ENCODE measurements around the gene COL10A1.

Gene COL10A1

GRCh38 chr6:116126032-116126431, at the start of gene COL10A1:
Gene COL10A1, minus strand, starts transcription at chr6:116126132. Its CDS starts 640 bp downstream, at chr6:116125492.
- DNase-seq: no peak

GRCh38 chr6:116175344-116175743, 49.4 kb upstream of the COL10A1 start:
- DNase-seq: no peak

GRCh38 chr6:116173928-116174327, 48.0 kb upstream of the COL10A1 start:
- no peak for DNase-seq

- DNase-seq: no peak
Observed at GRCh38 chr6:116170358-116171057, 44.6 kb upstream of the COL10A1 start.

GRCh38 chr6:116169880-116170279, 43.9 kb upstream of the COL10A1 start:
- no peak for DNase-seq

GRCh38 chr6:116168148-116168547, 42.2 kb upstream of the COL10A1 start:
- DNase-seq: no peak

GRCh38 chr6:116166369-116166768, 40.4 kb upstream of the COL10A1 start:
- DNase-seq: no peak

- no peak for DNase-seq
Observed at GRCh38 chr6:116165596-116165995, 39.7 kb upstream of the COL10A1 start.

GRCh38 chr6:116159782-116160524, 34.0 kb upstream of the COL10A1 start:
- DNase-seq: no peak

GRCh38 chr6:116158641-116159040, 32.7 kb upstream of the COL10A1 start:
- DNase-seq: no peak

GRCh38 chr6:116157391-116157790, 31.5 kb upstream of the COL10A1 start:
- DNase-seq: no peak

- no peak for DNase-seq
Observed at GRCh38 chr6:116156405-116157326, 30.7 kb upstream of the COL10A1 start.

- no peak for DNase-seq
Observed at GRCh38 chr6:116154887-116155286, 29.0 kb upstream of the COL10A1 start.

- DNase-seq: no peak
Observed at GRCh38 chr6:116152620-116153019, 26.7 kb upstream of the COL10A1 start.

GRCh38 chr6:116145803-116146675, 20.1 kb upstream of the COL10A1 start:
- no peak for DNase-seq

GRCh38 chr6:116144605-116145004, 18.7 kb upstream of the COL10A1 start:
- DNase-seq: no peak

GRCh38 chr6:116139917-116140316, 14.0 kb upstream of the COL10A1 start:
- no peak for DNase-seq

- no peak for DNase-seq
Observed at GRCh38 chr6:116136933-116137340, 11.0 kb upstream of the COL10A1 start.

- no peak for DNase-seq
Observed at GRCh38 chr6:116136373-116136772, 10.4 kb upstream of the COL10A1 start.

- no peak for DNase-seq
Observed at GRCh38 chr6:116133453-116133852, 7.5 kb upstream of the COL10A1 start.

GRCh38 chr6:116127771-116128493, 2.0 kb upstream of the COL10A1 start:
- DNase-seq: no peak

GRCh38 chr6:116120430-116120829, 5.5 kb downstream of the COL10A1 start:
- no peak for DNase-seq

Measured in activated CD4-positive, alpha-beta T cell treated with anti-CD3 and anti-CD28 coated beads for 4 hours (primary cell).